H9 (cell line): ENCODE data around the gene MT1H. TPM values are rescaled to one million over a fixed set of nuclear protein-coding genes. Genes with fewer than 3 reads are reported as not detected.

ENCODE experiments used
- DNase-seq: peaks from one replicate; pipeline ENCODE4 v3.0.0-alpha.2; 2017
- H2AFZ ChIP-seq: one replicate; pipeline ENCODE4 v1.6.1; 2013; ENCODE audit warnings: mild to moderate bottlenecking, low read length, control low read depth, moderate library complexity
- H2AK5ac ChIP-seq: 2 replicates; pipeline ENCODE4 v1.6.1; 2013; ENCODE audit warnings: low read length, control low read depth, mixed read lengths; ENCODE audit not compliant: insufficient read length
- H2BK120ac ChIP-seq: one replicate; pipeline ENCODE4 v1.6.1; 2013; ENCODE audit warnings: low read depth, mild to moderate bottlenecking, low read length, control low read depth, inconsistent platforms; ENCODE audit not compliant: poor library complexity, severe bottlenecking
- H2BK12ac ChIP-seq: 2 replicates; pipeline ENCODE4 v1.6.1; 2013; ENCODE audit warnings: low read length, control low read depth, mixed read lengths, low read depth; ENCODE audit not compliant: insufficient read length
- H2BK15ac ChIP-seq: 2 replicates; pipeline ENCODE4 v1.6.1; 2013; ENCODE audit warnings: low read depth, low read length, control low read depth
- H2BK20ac ChIP-seq: one replicate; pipeline ENCODE4 v1.6.1; 2013; ENCODE audit warnings: low read depth, mild to moderate bottlenecking, low read length, control low read depth, inconsistent platforms; ENCODE audit not compliant: poor library complexity, severe bottlenecking
- H2BK5ac ChIP-seq: 2 replicates; pipeline ENCODE4 v1.6.1; 2013; ENCODE audit warnings: low read length, control low read depth, mixed read lengths; ENCODE audit not compliant: insufficient read length
- H3K14ac ChIP-seq: 2 replicates; pipeline ENCODE4 v1.6.1; 2013; ENCODE audit warnings: low read length, control low read depth; ENCODE audit not compliant: insufficient read depth
- H3K18ac ChIP-seq: 2 replicates; pipeline ENCODE4 v1.6.1; 2013; ENCODE audit warnings: low read depth, mild to moderate bottlenecking, mixed read lengths, low read length, control low read depth; ENCODE audit not compliant: insufficient read length
- H3K23ac ChIP-seq: 2 replicates; pipeline ENCODE4 v1.6.1; 2013; ENCODE audit warnings: low read length, control low read depth, mixed read lengths, low read depth; ENCODE audit not compliant: insufficient read length
- H3K23me2 ChIP-seq: 2 replicates; pipeline ENCODE4 v1.6.1; 2013; ENCODE audit warnings: low read depth, mild to moderate bottlenecking, mixed read lengths, low read length, control low read depth; ENCODE audit not compliant: insufficient read length, poor library complexity, severe bottlenecking
- H3K27ac ChIP-seq: 2 replicates; pipeline ENCODE4 v1.5.1; 2013; ENCODE audit warnings: low read length, control low read depth, mixed read lengths, low read depth; ENCODE audit not compliant: insufficient read length
- H3K27me3 ChIP-seq: 2 replicates; pipeline ENCODE4 v1.6.1; 2013; ENCODE audit warnings: low read length, control low read depth, inconsistent platforms; ENCODE audit not compliant: insufficient read depth
- H3K4ac ChIP-seq: 2 replicates; pipeline ENCODE4 v1.6.1; 2013; ENCODE audit warnings: low read depth, mild to moderate bottlenecking, control low read depth, inconsistent platforms, low read length, moderate library complexity
- H3K4me1 ChIP-seq: 2 replicates; pipeline ENCODE4 v1.6.1; 2013; ENCODE audit warnings: low read length, control low read depth, inconsistent platforms; ENCODE audit not compliant: insufficient read depth
- H3K4me2 ChIP-seq: 2 replicates; pipeline ENCODE4 v1.6.1; 2013; ENCODE audit warnings: low read length, control low read depth, mixed read lengths; ENCODE audit not compliant: insufficient read length, insufficient read depth
- H3K56ac ChIP-seq: 2 replicates; pipeline ENCODE4 v1.6.1; 2013; ENCODE audit warnings: low read depth, mild to moderate bottlenecking, mixed read lengths, low read length, control low read depth; ENCODE audit not compliant: insufficient read length
- H3K79me1 ChIP-seq: 2 replicates; pipeline ENCODE4 v1.6.1; 2013; ENCODE audit warnings: low read depth, mild to moderate bottlenecking, moderate library complexity, low read length, control low read depth, inconsistent platforms; ENCODE audit not compliant: insufficient read depth, poor library complexity, severe bottlenecking
- H3K79me2 ChIP-seq: 2 replicates; pipeline ENCODE4 v1.6.1; 2013; ENCODE audit warnings: low read length, control low read depth, inconsistent platforms; ENCODE audit not compliant: insufficient read depth
- H3K9ac ChIP-seq: 2 replicates; pipeline ENCODE4 v1.6.1; 2013; ENCODE audit warnings: low read length, control low read depth, mixed read lengths; ENCODE audit not compliant: insufficient read length; ENCODE audit errors: extremely low read depth
- H3K9me3 ChIP-seq: one replicate; pipeline ENCODE4 v1.6.1; 2013; ENCODE audit warnings: low read depth, low read length, inconsistent platforms; ENCODE audit not compliant: control insufficient read depth
- H3T11ph ChIP-seq: one replicate; pipeline ENCODE4 v1.6.1; 2013; ENCODE audit warnings: mild to moderate bottlenecking, low read length, control low read depth, inconsistent platforms
- H4K20me1 ChIP-seq: one replicate; pipeline ENCODE4 v1.6.1; 2013; ENCODE audit not compliant: control insufficient read depth, insufficient read length, insufficient read depth
- H4K5ac ChIP-seq: 2 replicates; pipeline ENCODE4 v1.6.1; 2013; ENCODE audit warnings: low read depth, mild to moderate bottlenecking, mixed read lengths, low read length, control low read depth; ENCODE audit not compliant: insufficient read length
- H4K8ac ChIP-seq: replicated peaks from 2 replicates; pipeline ENCODE4 v1.6.1; 2013; ENCODE audit warnings: low read length, control low read depth, mixed read lengths, low read depth; ENCODE audit not compliant: insufficient read length
- H4K91ac ChIP-seq: 2 replicates; pipeline ENCODE4 v1.6.1; 2013; ENCODE audit warnings: low read depth, mild to moderate bottlenecking, moderate library complexity, mixed read lengths, low read length, control low read depth; ENCODE audit not compliant: insufficient read length
- H3K27ac Mint-ChIP-seq, 3 experiments: 2 replicates in 2 of 3; 3 replicates in 1 of 3; pipeline ENCODE4 v1.8.0; 2020 to 2021; ENCODE audit warnings: mixed read lengths in 3 of 3, mild to moderate bottlenecking in 1 of 3, moderate library complexity in 1 of 3
- H3K27me3 Mint-ChIP-seq: 2 replicates; pipeline ENCODE4 v1.8.0; 2021; ENCODE audit warnings: low read depth, mild to moderate bottlenecking, moderate library complexity, mixed read lengths
- H3K36me3 Mint-ChIP-seq, 3 experiments: 2 replicates in 2 of 3; 3 replicates in 1 of 3; pipeline ENCODE4 v1.8.0; 2020 to 2021; ENCODE audit warnings: low read depth in 3 of 3, mixed read lengths in 3 of 3; ENCODE audit not compliant: insufficient read depth in 1 of 3
- H3K4me1 Mint-ChIP-seq, 2 experiments: 2 replicates each; pipeline ENCODE4 v1.8.0; 2020; ENCODE audit warnings: mixed read lengths in 2 of 2
- H3K4me3 Mint-ChIP-seq, 2 experiments: 2 replicates in 1 of 2; 3 replicates in 1 of 2; pipeline ENCODE4 v1.8.0; 2020 to 2021; ENCODE audit warnings: mild to moderate bottlenecking in 2 of 2, mixed read lengths in 2 of 2, moderate library complexity in 1 of 2
- H3K9me3 Mint-ChIP-seq, 2 experiments: 2 replicates in 1 of 2; 3 replicates in 1 of 2; pipeline ENCODE4 v1.8.0; 2020; ENCODE audit warnings: mild to moderate bottlenecking in 2 of 2, mixed read lengths in 2 of 2, moderate library complexity in 1 of 2
- CTCF ChIP-seq: fragments of 200-600 bp; sonication (generic); conservative IDR thresholded peaks from 3 replicates; pipeline ENCODE4 v1.8.0; 2021; ENCODE audit warnings: antibody characterized with exemption, mild to moderate bottlenecking
- WGBS: extraction: QIAGEN DNeasy Blood & Tissue Kit; methylation state at CpG from one replicate; pipeline ENCODE4 v1.1.7; 2013; ENCODE audit warnings: missing lambda C conversion rate, low lambda C conversion rate, mixed read lengths; ENCODE audit not compliant: insufficient read length; ENCODE audit errors: extremely low coverage; 5-methylcytosine and 5-hydroxymethylcytosine counted together
- total RNA-seq: library from RNA; stranded (reverse); gene quantifications from 2 replicates; pipeline ENCODE4 v1.2.1, GENCODE V29; 2021

Gene MT1H
- total RNA-seq, 1 experiment from 2014 or later, result 12.5 TPM

GRCh38 chr16:56679818-56680217, 10.2 kb downstream of the MT1H start:
- Histone ChIP-seq H2BK12ac (no peak overlapping the region), H3K23ac (no peak overlapping the region), H3K27ac (no peak overlapping the region), H3K18ac (no peak overlapping the region), H2BK5ac (no peak overlapping the region), H3K4me1 (0 out of 2 replicates have a peak, but pooled peaks cover 2% of the 10 kb centered on the region), H3K4ac (no peak overlapping the region), H4K20me1 (no peaks in the 10 kb centered on the region), H3K79me1 (no peaks in the 10 kb centered on the region), H3K79me2 (no peaks in the 10 kb centered on the region), H4K5ac (no peak overlapping the region), H3K14ac (no peak overlapping the region), H3K4me2 (no peak overlapping the region), H3K9ac (no peak overlapping the region), H3K56ac (no peak overlapping the region), H3T11ph (no peak overlapping the region), H4K91ac (no peak overlapping the region), H2BK20ac (no peak overlapping the region), H2BK15ac (no peak overlapping the region), H2AFZ (no peak overlapping the region), H3K9me3 (no peaks in the 10 kb centered on the region), H2BK120ac (no peak overlapping the region), H2AK5ac (no peak overlapping the region), H3K23me2 (peaks cover 15% of the 10 kb centered on the region), H3K27me3 (no peaks in the 10 kb centered on the region; the same call in 1 of the 2 replicates), H4K8ac (no peak overlapping the region)
- WGBS, result no CpG with 5 or more reads among the region's 6 CpGs
- H3K4me3 Mint-ChIP-seq, result no peak overlapping the region
- TF ChIP-seq CTCF, result no peak
- H3K4me1 Mint-ChIP-seq, result peaks cover 37 to 45% of the 10 kb centered on the region in 2 experiments
- DNase-seq, result no peak
- no peak overlapping the region for H3K27ac Mint-ChIP-seq
- H3K27me3 Mint-ChIP-seq, result peaks cover 58% of the 10 kb centered on the region
- peaks cover 3 to 7% (median 5%) of the 10 kb centered on the region in 3 experiments; a peak in 4 of 7 replicates for H3K36me3 Mint-ChIP-seq
- no peaks in the 10 kb centered on the region; a peak in 1 of 5 replicates for H3K9me3 Mint-ChIP-seq
